ENCODE data around the gene SNX9.

The SNX9 gene

DNA sequence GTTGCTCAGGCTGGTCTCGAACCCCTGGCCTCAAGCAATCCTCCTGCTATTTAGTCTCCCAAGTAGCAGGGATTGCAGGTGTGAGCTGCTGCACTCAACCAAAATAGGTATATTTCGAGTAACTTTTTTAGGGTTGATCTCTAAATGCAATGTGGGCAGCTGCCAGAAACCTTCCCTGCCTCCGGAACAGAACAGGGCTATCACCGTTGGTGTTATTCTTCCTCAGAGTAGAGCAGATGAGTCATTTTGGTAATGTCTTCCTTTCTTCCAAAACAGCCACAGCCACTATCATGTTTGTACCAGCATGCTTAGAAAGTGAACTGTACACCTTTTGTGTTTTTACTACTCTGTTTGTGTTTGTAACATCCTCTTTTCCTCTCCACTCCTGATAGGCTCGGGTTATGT is 44.1 kb downstream of the SNX9 start:
- TF ChIP-seq CTCF (IDR thresholded peaks at IDR 0.05; ENCODE audit: insufficient read depth, low read length, missing control alignments), result no peak
- ChIA-PET POLR2A (no interaction called here), CTCF (interaction anchor here (0.8 to 1.7 kb wide), 2 partner anchors 16 to 552 kb away, joined by 3 to 5 read pairs; no protein-coding TSS in a partner anchor)
- DNase-seq (ENCODE audit: low read depth, low spot score), result no peak
- no peak overlapping the region for H3K4me3 ChIP-seq (ENCODE audit: low read depth, low read length)

DNA sequence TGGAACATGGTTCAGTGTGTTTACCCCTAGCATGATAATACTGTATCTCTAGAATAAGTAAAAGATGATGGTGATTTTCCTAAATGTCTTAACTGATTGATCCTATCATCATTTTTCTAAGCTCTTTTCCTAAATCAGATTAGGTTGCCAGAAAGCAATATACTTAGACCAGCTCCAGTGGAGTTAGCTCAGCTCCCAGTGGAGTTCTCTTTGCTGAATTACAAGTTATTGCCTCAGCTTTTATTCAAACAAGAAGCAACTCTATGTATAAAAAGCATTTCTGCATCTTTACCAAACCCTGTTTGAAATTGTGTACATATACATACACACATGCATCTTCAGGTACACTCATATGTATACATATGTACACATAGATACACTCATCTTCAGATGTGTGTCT is 44.9 kb downstream of the SNX9 start:
- DNase-seq (ENCODE audit: low read depth, low spot score), result no peak
- ChIA-PET POLR2A (no interaction called here), CTCF (interaction anchor here (0.5 to 2.6 kb wide), 6 partner anchors 11 to 553 kb away, joined by 3 to 12 read pairs (median 3); no protein-coding TSS in a partner anchor)
- no peak for TF ChIP-seq CTCF (IDR thresholded peaks at IDR 0.05; ENCODE audit: insufficient read depth, low read length, missing control alignments)
- no peak overlapping the region for H3K4me3 ChIP-seq (ENCODE audit: low read depth, low read length)

GRCh38 chr6:157868835-157869234 is 45.8 kb downstream of the SNX9 start:
- ChIA-PET CTCF (interaction anchor here (1.3 to 2.6 kb wide), 2 partner anchors 10 to 113 kb away, joined by 3 to 12 read pairs; no protein-coding TSS in a partner anchor), POLR2A (no interaction called here)
- no peak for TF ChIP-seq CTCF (IDR thresholded peaks at IDR 0.05; ENCODE audit: insufficient read depth, low read length, missing control alignments)
- no peak for DNase-seq (ENCODE audit: low read depth, low spot score)
- H3K4me3 ChIP-seq (ENCODE audit: low read depth, low read length), result no peak overlapping the region

DNA sequence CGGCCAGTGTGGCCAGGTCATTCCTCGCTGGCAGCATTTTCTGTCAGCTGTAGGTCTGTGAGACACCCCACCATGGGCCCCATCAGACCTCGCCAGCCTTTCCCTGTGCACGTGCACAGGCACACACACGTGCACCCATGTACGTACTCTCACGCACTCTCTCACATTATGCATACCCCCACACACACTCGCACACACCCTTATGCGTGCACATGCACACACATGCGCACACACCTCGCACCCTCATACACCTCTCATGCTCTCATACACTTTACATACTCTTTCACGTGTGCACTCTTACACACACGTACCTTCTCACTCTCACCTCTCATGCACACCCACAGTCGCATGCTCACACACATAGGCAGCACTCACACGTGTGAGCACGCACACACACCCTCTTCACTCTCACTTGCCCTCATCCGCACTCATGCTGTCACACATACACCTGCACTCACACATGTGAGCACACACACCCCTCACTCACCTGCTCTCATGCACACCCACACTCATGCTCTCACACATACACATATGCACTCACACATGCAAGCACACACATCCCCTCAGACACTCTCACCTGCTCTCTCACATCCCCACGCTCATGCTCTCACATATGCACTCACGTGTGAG is 46.7 kb downstream of the SNX9 start:
- POLR2A ChIA-PET, result no interaction called here
- CTCF ChIA-PET, result interaction anchor here (2.6 kb wide), 1 partner anchor 114 kb away, joined by 12 read pairs; no protein-coding TSS in a partner anchor
- TF ChIP-seq CTCF (IDR thresholded peaks at IDR 0.05; ENCODE audit: insufficient read depth, low read length, missing control alignments), result no peak

GRCh38 chr6:157873735-157874344 is 50.8 kb downstream of the SNX9 start:
- TF ChIP-seq CTCF (IDR thresholded peaks at IDR 0.05; ENCODE audit: insufficient read depth, low read length, missing control alignments), result peak; percentile 88
- no peak for DNase-seq (ENCODE audit: low read depth, low spot score)
- ChIA-PET POLR2A (no interaction called here), CTCF (interaction anchor here (0.6 to 11.8 kb wide), 38 partner anchors 8 to 557 kb away, joined by 3 to 225 read pairs (median 4); no protein-coding TSS in a partner anchor)
- no peak overlapping the region for H3K4me3 ChIP-seq (ENCODE audit: low read depth, low read length)

More for the DNA sequence above, 46.7 kb downstream of the SNX9 start:
- no peak for DNase-seq (ENCODE audit: low read depth, low spot score)
- H3K4me3 ChIP-seq (ENCODE audit: low read depth, low read length), result no peak overlapping the region

DNA sequence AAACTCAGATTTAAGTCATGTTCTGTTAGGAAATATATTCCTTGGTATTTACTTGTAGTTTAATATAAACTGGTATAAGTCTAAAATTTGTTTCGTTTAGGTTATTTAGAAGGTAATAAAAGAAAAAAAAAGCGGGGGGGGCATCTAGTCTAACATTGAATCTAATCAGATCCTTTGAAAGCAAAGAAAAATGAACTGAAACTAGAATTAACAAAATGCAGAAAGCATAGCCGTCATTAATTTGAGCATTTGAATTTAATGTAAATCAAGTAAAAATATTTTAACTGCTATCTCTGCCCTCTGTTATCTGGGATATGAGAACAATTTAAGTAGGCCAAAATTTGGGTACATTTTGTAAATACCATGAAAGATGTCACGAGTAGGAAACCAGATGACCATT is 54.1 kb downstream of the SNX9 start:
- POLR2A ChIA-PET, result no interaction called here
- no peak for TF ChIP-seq CTCF (IDR thresholded peaks at IDR 0.05; ENCODE audit: insufficient read depth, low read length, missing control alignments)
- no peak overlapping the region for H3K4me3 ChIP-seq (ENCODE audit: low read depth, low read length)
- no peak for DNase-seq (ENCODE audit: low read depth, low spot score)
- CTCF ChIA-PET, result interaction anchor here (0.8 to 11.8 kb wide), 5 partner anchors 9 to 211 kb away, joined by 3 to 225 read pairs (median 6); no protein-coding TSS in a partner anchor

Data from AG04449 (cell line).